Uterus (tissue), 2 donors: Measurements from ENCODE around the gene NR1H4.

Experiments
- CTCF ChIP-seq, 4 experiments: fragments of 200-600 bp in 2 of 4; fragments of 450-650 bp in 2 of 4; sonication (generic) in 2 of 4; IDR thresholded peaks; one replicate each; pipeline ENCODE4 v1.5.1; 2016 to 2019; ENCODE audit warnings: antibody characterized with exemption in 4 of 4, mild to moderate bottlenecking in 2 of 4, moderate library complexity in 1 of 4
- POLR2A ChIP-seq, 2 donors: fragments of 450-650 bp; IDR thresholded peaks; one replicate each; pipeline ENCODE4 v1.6.1; 2016; ENCODE audit warnings: antibody characterized with exemption in 2 of 2, mild to moderate bottlenecking in 1 of 2, moderate library complexity in 1 of 2

- no peak for TF ChIP-seq CTCF (IDR thresholded peaks at IDR 0.05)
- no peak for TF ChIP-seq POLR2A (IDR thresholded peaks at IDR 0.05)
These were observed 71.4 kb downstream of the NR1H4 start for GRCh38 chr12:100545092-100545491.
